B cell (primary cell): Measurements from ENCODE around the gene SYNJ2. TPM values are rescaled to one million over a fixed set of nuclear protein-coding genes. Genes with fewer than 3 reads are reported as not detected.
"Not testable (repeated sequence)": the region's sequence is repeated elsewhere in the genome, so short reads cannot be mapped to it uniquely, and the experiment has no call there.

ENCODE experiments used
- ATAC-seq: fragments of 200-7000 bp; cut with Tn5 transposase; one replicate; pipeline ENCODE4 v1.10.0; 2021; ENCODE audit warnings: low read depth, mild to moderate bottlenecking, moderate number of reproducible peaks, moderate library complexity
- CTCF ChIA-PET: fragments of 350-600 bp; sonication (Branson Sonifier 250); formaldehyde crosslinking; loops from one replicate; lab custom pipeline; 2021; ENCODE audit warnings: antibody characterized with exemption, inconsistent platforms; lab: Charles Lee
- POLR2A ChIA-PET: fragments of 350-600 bp; sonication (Branson Sonifier 250); formaldehyde crosslinking; loops from one replicate; lab custom pipeline; 2021; ENCODE audit warnings: antibody characterized with exemption; lab: Charles Lee
- DNase-seq: peaks from one replicate; pipeline ENCODE4 v3.0.0; 2013
- H2AFZ ChIP-seq: 2 replicates; pipeline ENCODE4 v1.6.1; 2012; ENCODE audit warnings: mild to moderate bottlenecking, low read depth, low read length; ENCODE audit not compliant: insufficient read depth, poor library complexity, severe bottlenecking
- H3K27ac ChIP-seq, 2 donors: 1 replicate in 1 of 2; 2 replicates in 1 of 2; pipeline ENCODE4 v1.5.1; 2012 to 2013; ENCODE audit warnings: low read length in 2 of 2, mild to moderate bottlenecking in 2 of 2, moderate library complexity in 1 of 2
- H3K27me3 ChIP-seq, 4 experiments: fragments of 200-600 bp in 1 of 4; sonication (generic) in 1 of 4; replicated peaks in 1 of 4; 1 replicate in 2 of 4; 2 replicates in 2 of 4; pipeline versions ENCODE4 v1.6.1 to v1.7.0; 2013 to 2016; ENCODE audit warnings: low read length in 3 of 4, mild to moderate bottlenecking in 2 of 4, mixed read lengths in 1 of 4, moderate library complexity in 1 of 4; ENCODE audit not compliant: insufficient read depth in 4 of 4, control insufficient read depth in 3 of 4; ENCODE audit errors: control extremely low read depth in 1 of 4
- H3K36me3 ChIP-seq, 2 experiments: replicated peaks in 1 of 2; 1 replicate in 1 of 2; 2 replicates in 1 of 2; pipeline versions ENCODE4 v1.6.1 to v1.7.1; 2013; ENCODE audit warnings: low read length in 1 of 2; ENCODE audit not compliant: insufficient read depth in 2 of 2, control insufficient read depth in 1 of 2; ENCODE audit errors: control extremely low read depth in 1 of 2, extremely low read depth in 1 of 2
- H3K4me1 ChIP-seq, 2 donors: fragments of 200-600 bp in 1 of 2; sonication (generic) in 1 of 2; 1 replicate in 1 of 2; 2 replicates in 1 of 2; pipeline versions ENCODE4 v1.5.1 to v1.6.1; 2013 to 2017; ENCODE audit warnings: low read length in 2 of 2; ENCODE audit not compliant: control insufficient read depth in 2 of 2, insufficient read depth in 2 of 2
- H3K4me2 ChIP-seq: replicated peaks from 2 replicates; pipeline ENCODE3; 2012; ENCODE audit warnings: mild to moderate bottlenecking, low read depth, low read length; ENCODE audit not compliant: poor library complexity, severe bottlenecking
- H3K4me3 ChIP-seq, 5 experiments: fragments of 200-600 bp in 1 of 5; sonication (generic) in 1 of 5; 1 replicate in 3 of 5; 2 replicates in 2 of 5; pipeline versions ENCODE4 v1.5.1 to v1.7.0; 2011 to 2016; ENCODE audit warnings: low read length in 4 of 5, mild to moderate bottlenecking in 4 of 5, low read depth in 2 of 5, control low read depth in 1 of 5, moderate library complexity in 1 of 5; ENCODE audit not compliant: insufficient read depth in 1 of 5; ENCODE audit errors: control extremely low read depth in 1 of 5, extremely low read depth in 1 of 5
- H3K79me2 ChIP-seq: fragments of 200-600 bp; sonication (generic); one replicate; pipeline ENCODE4 v1.6.0; 2016; ENCODE audit warnings: low read length; ENCODE audit not compliant: control insufficient read depth, insufficient read depth
- H3K9ac ChIP-seq: fragments of 200-600 bp; sonication (generic); 2 replicates; pipeline ENCODE4 v1.6.1; 2017; ENCODE audit warnings: mild to moderate bottlenecking, low read length, moderate library complexity
- H3K9me3 ChIP-seq, 3 donors: one replicate each; pipeline versions ENCODE4 v1.6.1 to v1.7.1; 2013; ENCODE audit warnings: low read length in 2 of 3; ENCODE audit not compliant: control insufficient read depth in 2 of 3, insufficient read depth in 1 of 3; ENCODE audit errors: control extremely low read depth in 1 of 3
- H4K20me1 ChIP-seq: 2 replicates; pipeline ENCODE4 v1.6.0; 2012; ENCODE audit warnings: mild to moderate bottlenecking, low read length; ENCODE audit not compliant: insufficient read depth, control insufficient read depth, poor library complexity, severe bottlenecking
- H3K27ac Mint-ChIP-seq: one replicate; pipeline ENCODE4 v1.8.0; 2021; ENCODE audit warnings: mixed read lengths
- H3K27me3 Mint-ChIP-seq: one replicate; pipeline ENCODE4 v1.8.0; 2021; ENCODE audit warnings: mixed read lengths
- H3K4me1 Mint-ChIP-seq: one replicate; pipeline ENCODE4 v1.8.0; 2021; ENCODE audit warnings: mixed read lengths
- H3K4me3 Mint-ChIP-seq: one replicate; pipeline ENCODE4 v1.8.0; 2021; ENCODE audit warnings: mixed read lengths
- H3K9me3 Mint-ChIP-seq: one replicate; pipeline ENCODE4 v1.8.0; 2022; ENCODE audit warnings: mixed read lengths; ENCODE audit not compliant: insufficient read depth
- EZH2 ChIP-seq: IDR thresholded peaks from 2 replicates; pipeline ENCODE4 v1.6.1; 2012; ENCODE audit warnings: borderline replicate concordance, low read depth, mild to moderate bottlenecking, moderate library complexity, low read length; ENCODE audit not compliant: insufficient read depth, poor library complexity, severe bottlenecking
- WGBS: methylation state at CpG from one replicate; pipeline ENCODE4 v1.1.5; 2013; ENCODE audit warnings: missing lambda C conversion rate; ENCODE audit not compliant: insufficient coverage; 5-methylcytosine and 5-hydroxymethylcytosine counted together
- intact Hi-C: fragments of 100-400 bp; cut with micrococcal nuclease; formaldehyde crosslinking; loops from one replicate; pipeline ENCODE4 v1.10.0; 2022
- polyA plus RNA-seq: library from polyadenylated mRNA; depleted of rRNA; stranded (reverse); fragments of >200 nt; gene quantifications from 2 replicates; pipeline ENCODE4 v1.2.3, GENCODE V29; 2012
- total RNA-seq, 2 donors: library from RNA; stranded (reverse); fragments of 120-200 nt in 1 of 2; gene quantifications; 1 replicate in 1 of 2; 2 replicates in 1 of 2; pipeline versions ENCODE4 v1.2.3 to v1.2.4, GENCODE V29; 2013 to 2022
- TF ChIP-seq, protein P1 (sequence below): fragments of 200-600 bp; IDR thresholded peaks from one replicate; pipeline ENCODE4 v1.8.0; 2022; ENCODE audit warnings: antibody characterized with exemption, mild to moderate bottlenecking

Gene SYNJ2
- total and polyA plus RNA-seq, 2 donors (not counting 1 experiment from before 2014, with no cell fraction given): 5.2 to 11.4 TPM

DNA sequence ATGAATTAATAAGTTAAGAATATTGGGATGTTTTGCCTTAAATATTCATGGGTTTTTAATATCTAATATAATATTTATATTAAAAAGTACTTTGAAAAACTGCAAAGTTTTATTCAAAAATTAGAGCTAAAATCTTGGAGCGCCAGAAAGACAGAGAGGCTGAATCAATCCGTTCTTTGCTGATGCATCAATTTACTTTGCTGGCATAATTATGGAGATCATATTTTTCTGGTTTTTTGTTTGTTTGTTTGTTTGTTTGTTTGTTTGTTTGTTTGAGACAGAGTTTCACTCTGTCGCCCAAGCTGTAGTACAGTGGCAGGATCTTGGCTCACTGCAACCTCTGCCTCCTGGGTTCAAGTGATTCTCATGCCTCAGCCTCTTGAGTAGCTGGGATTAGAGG, 9.5 kb upstream of the SYNJ2 start:
- H3K4me1 ChIP-seq, H4K20me1 ChIP-seq, H3K27me3 Mint-ChIP-seq, H3K4me3 Mint-ChIP-seq, H3K4me2 ChIP-seq, DNase-seq, H3K27ac Mint-ChIP-seq, H3K27ac ChIP-seq, H3K9me3 ChIP-seq, H3K9me3 Mint-ChIP-seq, ATAC-seq, intact Hi-C loops, H3K36me3 ChIP-seq, H2AFZ ChIP-seq, H3K9ac ChIP-seq, POLR2A ChIA-PET, H3K79me2 ChIP-seq, H3K4me1 Mint-ChIP-seq, H3K4me3 ChIP-seq, H3K27me3 ChIP-seq: not testable (repeated sequence)
- CTCF ChIA-PET: interaction anchor here (0.8 kb wide), 1 partner anchor 11 kb away, joined by 3 read pairs; no protein-coding TSS in a partner anchor
- WGBS: 90% methylated on average over 3 of the region's 3 CpGs

DNA sequence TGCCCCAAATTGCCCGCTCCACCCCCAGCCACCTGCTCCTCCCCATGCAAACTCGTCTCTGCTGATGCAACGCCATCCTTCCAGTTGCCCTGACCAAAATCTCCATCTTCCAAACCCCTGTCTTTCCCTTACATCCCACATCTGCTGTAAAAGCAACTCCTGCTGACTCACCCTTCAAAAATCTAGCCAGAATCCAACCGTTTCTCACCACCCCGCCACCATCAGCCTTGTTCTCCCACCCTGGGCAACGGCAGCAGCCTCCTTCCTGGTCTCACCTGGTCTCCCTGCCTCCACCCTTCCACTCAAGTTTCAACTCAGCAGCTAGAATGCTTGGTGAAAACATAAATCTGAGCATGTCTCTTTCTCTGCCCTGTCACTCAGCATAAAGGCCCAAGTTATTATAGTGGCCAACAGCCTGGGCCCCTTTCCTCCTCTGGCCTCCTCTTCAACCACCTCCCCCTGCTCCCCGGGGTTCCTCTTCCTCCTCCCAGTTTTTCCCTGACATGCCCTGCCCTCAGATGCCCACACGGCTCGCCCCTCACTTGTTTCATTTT, 7.2 kb upstream of the SYNJ2 start:
- Histone ChIP-seq H3K27me3 (peaks cover 0 to 5% (median 0%) of the 10 kb centered on the region in 4 experiments), H4K20me1 (no peaks in the 10 kb centered on the region), H3K4me2 (no peak overlapping the region), H2AFZ (no peak overlapping the region), H3K4me1 (peaks cover 0 to 2% of the 10 kb centered on the region in 2 donors), H3K4me3 (no peak overlapping the region), H3K27ac (no peak overlapping the region), H3K9me3 (no peaks in the 10 kb centered on the region), H3K9ac (no peak overlapping the region), H3K79me2 (no peaks in the 10 kb centered on the region), H3K36me3 (no peaks in the 10 kb centered on the region)
- Mint-ChIP-seq H3K4me3 (no peak overlapping the region), H3K27me3 (peaks cover 9% of the 10 kb centered on the region), H3K27ac (no peak overlapping the region), H3K4me1 (no peaks in the 10 kb centered on the region), H3K9me3 (no peaks in the 10 kb centered on the region)
- POLR2A ChIA-PET: no interaction called here
- CTCF ChIA-PET: no interaction called here
- no peak for DNase-seq
- 79% methylated on average over 7 of the region's 9 CpGs for WGBS
- TF ChIP-seq, protein P1, sequence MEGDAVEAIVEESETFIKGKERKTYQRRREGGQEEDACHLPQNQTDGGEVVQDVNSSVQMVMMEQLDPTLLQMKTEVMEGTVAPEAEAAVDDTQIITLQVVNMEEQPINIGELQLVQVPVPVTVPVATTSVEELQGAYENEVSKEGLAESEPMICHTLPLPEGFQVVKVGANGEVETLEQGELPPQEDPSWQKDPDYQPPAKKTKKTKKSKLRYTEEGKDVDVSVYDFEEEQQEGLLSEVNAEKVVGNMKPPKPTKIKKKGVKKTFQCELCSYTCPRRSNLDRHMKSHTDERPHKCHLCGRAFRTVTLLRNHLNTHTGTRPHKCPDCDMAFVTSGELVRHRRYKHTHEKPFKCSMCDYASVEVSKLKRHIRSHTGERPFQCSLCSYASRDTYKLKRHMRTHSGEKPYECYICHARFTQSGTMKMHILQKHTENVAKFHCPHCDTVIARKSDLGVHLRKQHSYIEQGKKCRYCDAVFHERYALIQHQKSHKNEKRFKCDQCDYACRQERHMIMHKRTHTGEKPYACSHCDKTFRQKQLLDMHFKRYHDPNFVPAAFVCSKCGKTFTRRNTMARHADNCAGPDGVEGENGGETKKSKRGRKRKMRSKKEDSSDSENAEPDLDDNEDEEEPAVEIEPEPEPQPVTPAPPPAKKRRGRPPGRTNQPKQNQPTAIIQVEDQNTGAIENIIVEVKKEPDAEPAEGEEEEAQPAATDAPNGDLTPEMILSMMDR: no peak
- no peak for TF ChIP-seq EZH2
- intact Hi-C loops: no loop called here
- no peak for ATAC-seq
